Parathyroid adenoma (tissue), 2 donors: ENCODE results near the gene ARHGEF2.

ENCODE experiments used
- H2AFZ ChIP-seq: fragments of 300-600 bp; sonication (generic); one replicate; pipeline ENCODE4 v1.7.0; 2017; ENCODE audit warnings: antibody characterized with exemption, mild to moderate bottlenecking
- H3K27ac ChIP-seq: fragments of 300-600 bp; sonication (generic); one replicate; pipeline ENCODE4 v1.7.0; 2017
- H3K27me3 ChIP-seq: fragments of 300-600 bp; sonication (generic); one replicate; pipeline ENCODE4 v1.7.0; 2017; ENCODE audit warnings: low read length; ENCODE audit not compliant: control insufficient read depth, insufficient read depth
- H3K36me3 ChIP-seq: fragments of 300-600 bp; sonication (generic); one replicate; pipeline ENCODE4 v1.7.0; 2017; ENCODE audit warnings: low read length; ENCODE audit not compliant: control insufficient read depth, insufficient read depth
- H3K4me1 ChIP-seq: fragments of 300-600 bp; sonication (generic); one replicate; pipeline ENCODE4 v1.7.0; 2017; ENCODE audit warnings: control low read depth
- H3K4me2 ChIP-seq: fragments of 300-600 bp; sonication (generic); one replicate; pipeline ENCODE4 v1.7.0; 2017; ENCODE audit warnings: low read length
- H3K4me3 ChIP-seq: fragments of 300-600 bp; sonication (generic); one replicate; pipeline ENCODE4 v1.7.0; 2017; ENCODE audit warnings: low read depth, low read length
- H3K79me2 ChIP-seq: fragments of 300-600 bp; sonication (generic); one replicate; pipeline ENCODE4 v1.7.0; 2017; ENCODE audit warnings: control low read depth
- H3K9ac ChIP-seq: fragments of 300-600 bp; sonication (generic); one replicate; pipeline ENCODE4 v1.7.0; 2017; ENCODE audit warnings: mild to moderate bottlenecking
- H3K9me3 ChIP-seq: fragments of 300-600 bp; sonication (generic); one replicate; pipeline ENCODE4 v1.7.0; 2017; ENCODE audit warnings: low read length; ENCODE audit not compliant: control insufficient read depth
- TF ChIP-seq, protein P1 (sequence below): fragments of 300-600 bp; sonication (generic); IDR thresholded peaks from one replicate; pipeline ENCODE4 v1.7.0; 2017; ENCODE audit warnings: antibody characterized with exemption, mild to moderate bottlenecking
- donor health status: primary hyperparathyroidism.

The ARHGEF2 gene

DNA sequence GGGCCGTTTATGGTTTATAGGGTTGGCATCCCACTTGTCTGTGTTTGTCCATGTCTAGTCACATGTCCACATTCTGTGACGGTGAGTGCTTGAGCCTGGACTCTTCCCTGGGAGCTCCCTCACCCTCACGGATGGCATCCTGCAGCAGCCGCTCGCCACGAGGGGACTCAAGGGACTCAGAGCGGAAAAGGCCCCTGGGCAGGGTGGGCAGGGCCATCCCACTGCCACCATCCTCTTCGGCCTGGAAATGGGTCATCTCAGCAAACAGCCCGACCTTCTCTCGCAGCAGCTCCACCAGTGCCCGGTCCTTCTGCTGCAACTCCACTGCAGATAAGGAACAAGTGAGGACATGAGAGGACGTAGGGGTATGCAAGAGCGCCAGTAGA lies 25.8 kb downstream of the ARHGEF2 start:
- Histone ChIP-seq H2AFZ (no peak overlapping the region), H3K79me2 (no peaks in the 10 kb centered on the region), H3K4me1 (no peaks in the 10 kb centered on the region), H3K36me3 (no peaks in the 10 kb centered on the region), H3K4me2 (no peak overlapping the region), H3K4me3 (no peak overlapping the region), H3K27me3 (no peaks in the 10 kb centered on the region), H3K9ac (no peak overlapping the region), H3K9me3 (no peaks in the 10 kb centered on the region), H3K27ac (no peak overlapping the region)
- TF ChIP-seq, protein P1, sequence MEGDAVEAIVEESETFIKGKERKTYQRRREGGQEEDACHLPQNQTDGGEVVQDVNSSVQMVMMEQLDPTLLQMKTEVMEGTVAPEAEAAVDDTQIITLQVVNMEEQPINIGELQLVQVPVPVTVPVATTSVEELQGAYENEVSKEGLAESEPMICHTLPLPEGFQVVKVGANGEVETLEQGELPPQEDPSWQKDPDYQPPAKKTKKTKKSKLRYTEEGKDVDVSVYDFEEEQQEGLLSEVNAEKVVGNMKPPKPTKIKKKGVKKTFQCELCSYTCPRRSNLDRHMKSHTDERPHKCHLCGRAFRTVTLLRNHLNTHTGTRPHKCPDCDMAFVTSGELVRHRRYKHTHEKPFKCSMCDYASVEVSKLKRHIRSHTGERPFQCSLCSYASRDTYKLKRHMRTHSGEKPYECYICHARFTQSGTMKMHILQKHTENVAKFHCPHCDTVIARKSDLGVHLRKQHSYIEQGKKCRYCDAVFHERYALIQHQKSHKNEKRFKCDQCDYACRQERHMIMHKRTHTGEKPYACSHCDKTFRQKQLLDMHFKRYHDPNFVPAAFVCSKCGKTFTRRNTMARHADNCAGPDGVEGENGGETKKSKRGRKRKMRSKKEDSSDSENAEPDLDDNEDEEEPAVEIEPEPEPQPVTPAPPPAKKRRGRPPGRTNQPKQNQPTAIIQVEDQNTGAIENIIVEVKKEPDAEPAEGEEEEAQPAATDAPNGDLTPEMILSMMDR, result no peak

DNA sequence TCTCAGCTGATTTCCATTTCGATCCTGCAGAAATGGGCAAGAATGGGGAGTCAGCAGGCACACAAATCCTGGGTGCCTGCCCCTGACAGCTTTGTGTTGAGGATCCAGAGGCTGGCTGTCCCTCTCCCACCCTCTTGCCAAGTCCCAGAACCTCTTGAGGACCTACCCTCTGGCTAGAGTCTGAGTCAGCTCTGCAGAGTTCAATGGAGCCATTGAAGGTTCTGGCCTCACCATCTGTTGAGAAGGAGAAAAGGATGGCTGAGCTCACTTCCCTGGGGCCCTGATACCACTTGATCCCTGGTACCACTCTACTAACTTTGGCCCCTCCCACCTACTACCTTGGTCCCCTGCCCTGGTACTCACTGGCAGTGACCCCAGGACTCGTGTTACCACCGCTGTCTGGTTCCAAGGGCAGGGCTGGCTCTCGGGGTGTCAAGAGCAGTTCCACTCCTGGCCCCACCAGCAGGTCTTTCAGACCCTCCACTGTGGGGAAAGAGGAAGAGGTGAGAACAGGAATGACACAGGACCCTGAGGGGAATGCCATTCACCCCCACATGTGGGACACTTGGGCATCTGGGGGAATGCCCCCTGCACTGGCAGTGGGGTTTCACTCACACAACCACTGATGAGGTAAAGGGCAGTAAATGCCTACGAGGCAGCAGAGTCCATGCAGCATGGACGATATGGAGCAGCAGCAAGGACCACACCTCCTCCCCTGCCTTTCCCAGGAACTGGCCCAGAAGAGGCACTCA lies 26.4 kb downstream of the ARHGEF2 start:
- no peaks in the 10 kb centered on the region for H3K79me2 ChIP-seq
- no peak overlapping the region for H3K27ac ChIP-seq
- H3K27me3 ChIP-seq, result no peaks in the 10 kb centered on the region
- no peaks in the 10 kb centered on the region for H3K4me1 ChIP-seq
- H3K9me3 ChIP-seq, result no peaks in the 10 kb centered on the region
- H3K9ac ChIP-seq, result no peak overlapping the region
- H3K4me2 ChIP-seq, result no peak overlapping the region
- no peak overlapping the region for H3K4me3 ChIP-seq
- H3K36me3 ChIP-seq, result no peaks in the 10 kb centered on the region
- TF ChIP-seq, protein P1, result no peak
- no peak overlapping the region for H2AFZ ChIP-seq

DNA sequence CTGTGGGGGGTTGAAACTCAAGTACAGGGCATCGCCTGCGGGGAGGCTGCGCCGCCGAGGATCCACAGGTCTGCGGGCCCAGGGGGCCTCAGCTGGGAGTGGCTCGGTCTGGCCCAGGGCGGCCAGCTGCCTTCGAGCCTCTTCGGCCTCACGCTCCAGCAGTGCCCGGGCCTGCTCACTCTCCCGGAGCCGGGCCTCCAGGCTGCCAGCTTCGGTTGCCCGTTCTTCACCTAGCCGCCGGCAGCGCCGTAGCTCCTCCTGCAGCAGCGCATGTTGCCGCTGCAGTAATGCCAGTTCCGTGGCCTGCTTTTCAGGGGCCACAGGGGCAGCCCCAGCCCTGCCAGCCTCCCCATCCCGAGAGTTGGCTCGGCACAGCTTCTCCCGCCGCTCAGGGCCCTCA lies 27.5 kb downstream of the ARHGEF2 start:
- H3K36me3 ChIP-seq, result no peaks in the 10 kb centered on the region

DNA sequence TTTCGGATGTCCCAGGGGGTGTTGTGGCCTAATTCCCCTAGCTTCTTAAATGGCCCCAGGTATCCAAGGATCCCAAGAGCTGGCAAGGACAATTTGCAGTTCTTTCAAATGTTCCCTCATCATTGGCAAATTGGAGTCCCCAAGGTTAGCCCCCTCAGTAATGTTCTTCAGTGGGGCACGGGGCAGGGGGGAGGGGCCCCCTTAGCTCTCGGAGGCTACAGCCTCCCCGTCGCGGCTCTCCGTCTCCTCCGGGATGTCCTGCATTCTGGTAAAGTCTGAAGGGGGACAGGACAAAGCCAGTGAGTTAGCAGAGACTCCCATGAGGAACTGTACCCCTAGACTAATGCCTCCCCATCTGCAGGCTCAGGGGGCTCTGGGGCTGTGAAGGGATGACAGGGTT lies 30.6 kb downstream of the ARHGEF2 start:
- TF ChIP-seq, protein P1, result no peak
- Histone ChIP-seq H3K27ac (no peak overlapping the region), H3K36me3 (no peaks in the 10 kb centered on the region)

More for the DNA sequence above, 27.5 kb downstream of the ARHGEF2 start:
- H3K4me3 ChIP-seq, result no peak overlapping the region
- no peak overlapping the region for H3K4me2 ChIP-seq
- no peaks in the 10 kb centered on the region for H3K9me3 ChIP-seq
- no peaks in the 10 kb centered on the region for H3K79me2 ChIP-seq
- H3K27me3 ChIP-seq, result no peaks in the 10 kb centered on the region
- H3K9ac ChIP-seq, result no peak overlapping the region
- no peak overlapping the region for H3K27ac ChIP-seq
- TF ChIP-seq, protein P1, result no peak
- H2AFZ ChIP-seq, result no peak overlapping the region
- H3K4me1 ChIP-seq, result no peaks in the 10 kb centered on the region

DNA sequence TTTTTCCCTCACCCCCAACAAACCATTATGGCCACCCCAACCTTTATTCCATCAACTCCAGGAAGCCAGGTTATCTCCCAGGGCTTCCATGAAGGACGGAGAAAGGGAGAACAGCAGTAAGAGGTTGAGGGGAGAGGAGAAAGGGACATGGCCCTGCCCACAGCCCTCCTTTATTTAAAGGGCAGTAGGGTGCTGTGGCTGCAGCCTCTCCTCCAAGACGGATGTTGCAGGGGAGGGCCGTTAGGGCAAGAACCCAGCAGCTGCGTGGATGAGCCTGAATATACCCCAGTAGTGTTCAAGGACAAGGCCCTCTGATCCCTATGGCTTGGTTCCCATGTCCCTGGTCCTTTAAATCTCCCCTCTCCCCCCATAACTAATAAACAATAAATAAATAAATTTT lies 31.1 kb downstream of the ARHGEF2 start:
- no peak overlapping the region for H3K27ac ChIP-seq

More for the DNA sequence above, 30.6 kb downstream of the ARHGEF2 start:
- H3K9me3 ChIP-seq, result no peaks in the 10 kb centered on the region
- H3K4me2 ChIP-seq, result no peak overlapping the region
- no peak overlapping the region for H3K4me3 ChIP-seq
- no peaks in the 10 kb centered on the region for H3K4me1 ChIP-seq
- no peaks in the 10 kb centered on the region for H3K27me3 ChIP-seq
- no peak overlapping the region for H3K9ac ChIP-seq
- H3K79me2 ChIP-seq, result no peaks in the 10 kb centered on the region
- H2AFZ ChIP-seq, result no peak overlapping the region

More for the DNA sequence above, 31.1 kb downstream of the ARHGEF2 start:
- H3K4me1 ChIP-seq, result no peaks in the 10 kb centered on the region
- TF ChIP-seq, protein P1, result no peak
- H3K4me2 ChIP-seq, result no peak overlapping the region
- no peaks in the 10 kb centered on the region for H3K79me2 ChIP-seq
- H3K36me3 ChIP-seq, result no peaks in the 10 kb centered on the region
- no peak overlapping the region for H2AFZ ChIP-seq
- H3K9ac ChIP-seq, result no peak overlapping the region
- H3K4me3 ChIP-seq, result no peak overlapping the region
- no peaks in the 10 kb centered on the region for H3K9me3 ChIP-seq
- no peaks in the 10 kb centered on the region for H3K27me3 ChIP-seq
